ENCODE data around the gene ESR1. TPM values are rescaled to one million over a fixed set of nuclear protein-coding genes. Genes with fewer than 3 reads are reported as not detected.
A peak's percentile ranks its signal among the peaks of the same experiment; 100 is the strongest.

ESR1 gene
- total RNA-seq, 4 donors from 2014 or later, result 2.1 to 6.9 (median 5.2) TPM

DNA sequence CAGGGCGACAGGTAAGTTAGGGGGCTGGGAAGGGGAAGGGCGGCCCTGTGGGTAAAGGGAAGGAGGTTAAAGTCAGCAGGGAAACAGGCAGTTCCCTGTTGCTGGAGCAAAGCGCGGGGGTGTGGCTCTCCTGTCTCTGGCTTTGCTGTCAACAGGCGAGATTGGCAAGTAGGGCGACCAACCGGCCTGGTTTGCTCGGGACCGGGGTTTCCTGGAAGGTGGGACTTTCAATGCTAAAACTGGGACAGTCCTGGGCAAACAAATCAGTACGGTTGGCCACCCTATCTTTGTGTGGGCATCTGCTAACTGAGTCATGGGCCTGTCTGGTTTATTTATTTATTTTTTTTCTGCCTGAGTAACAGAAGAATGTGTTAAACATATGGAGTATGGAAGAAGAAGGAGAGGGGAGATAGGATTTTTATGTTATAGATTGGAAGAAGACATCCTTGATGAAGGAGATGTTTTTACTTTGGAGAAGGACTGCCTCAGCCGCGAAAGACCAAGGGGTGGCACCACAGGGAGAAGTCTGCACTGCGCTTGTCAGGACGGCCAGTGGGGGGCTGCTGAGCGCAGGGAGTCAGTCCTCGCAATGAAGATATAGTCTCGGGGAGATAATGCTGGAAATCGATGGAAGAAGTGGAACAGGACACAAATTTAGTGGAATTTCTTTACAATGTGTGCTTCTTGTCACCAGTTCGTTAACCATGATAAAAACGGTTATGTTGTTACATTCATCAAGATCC is 43.4 kb upstream of the ESR1 start:
- Histone ChIP-seq H3K4me1 (peaks cover 0 to 17% (median 3%) of the 10 kb centered on the region in 4 donors), H3K27ac (peak overlapping the region; percentile 21 to 85 (median 64)), H3K9me3 (no peaks in the 10 kb centered on the region), H3K27me3 (no peaks in the 10 kb centered on the region), H3K4me3 (peak overlapping the region; percentile 17 to 47 (median 26)), H3K36me3 (no peaks in the 10 kb centered on the region)
- 17 to 20% methylated on average over 20 of the region's 20 CpGs for WGBS, 2 donors
- TF ChIP-seq CTCF (IDR thresholded peaks at IDR 0.05) (peak; percentile 45 to 73 (median 63)), POLR2A (IDR thresholded peaks at IDR 0.05) (no peak), EP300 (IDR thresholded peaks at IDR 0.05) (peak; percentile 19 to 61)
- peak; percentile 90 to 91 for DNase-seq (ENCODE audit: low spot score in 2 of 2)

DNA sequence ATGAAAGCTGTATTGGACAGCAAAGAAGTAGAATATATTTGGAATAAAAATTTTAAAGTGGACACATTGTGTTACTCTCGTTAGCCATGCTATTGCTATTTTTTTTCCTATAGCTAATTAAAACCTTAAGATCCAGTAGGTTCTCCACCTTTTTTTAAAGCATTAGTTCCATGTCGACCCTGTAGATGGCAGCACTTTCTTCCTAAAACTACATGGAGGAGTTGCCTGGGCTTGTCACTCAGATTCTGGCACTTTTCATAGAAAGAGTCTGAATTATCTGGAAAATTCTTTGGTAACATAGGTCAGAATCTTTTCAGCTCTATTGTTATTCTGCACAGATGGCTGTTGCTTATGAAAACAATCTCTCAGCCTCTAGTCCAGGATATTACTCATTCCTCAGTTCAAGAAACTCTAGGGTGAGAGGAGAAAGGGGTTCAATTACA is 42.0 kb upstream of the ESR1 start:
- no peaks in the 10 kb centered on the region for H3K9me3 ChIP-seq
- no peaks in the 10 kb centered on the region for H3K36me3 ChIP-seq
- TF ChIP-seq EP300 (IDR thresholded peaks at IDR 0.05) (peak in 1 of 2 donors; percentile 20), POLR2A (IDR thresholded peaks at IDR 0.05) (no peak), CTCF (IDR thresholded peaks at IDR 0.05) (peak; percentile 68 to 77 (median 72))
- DNase-seq (ENCODE audit: low spot score in 2 of 2), result peak in 1 of 2 donors; percentile 89
- 0 to 2% methylated on average over 2 of the region's 2 CpGs for WGBS, 2 donors
- H3K27me3 ChIP-seq, result no peaks in the 10 kb centered on the region
- peaks cover 0 to 17% (median 3%) of the 10 kb centered on the region in 4 donors for H3K4me1 ChIP-seq
- H3K27ac ChIP-seq, result no peak overlapping the region
- H3K4me3 ChIP-seq, result no peak overlapping the region

DNA sequence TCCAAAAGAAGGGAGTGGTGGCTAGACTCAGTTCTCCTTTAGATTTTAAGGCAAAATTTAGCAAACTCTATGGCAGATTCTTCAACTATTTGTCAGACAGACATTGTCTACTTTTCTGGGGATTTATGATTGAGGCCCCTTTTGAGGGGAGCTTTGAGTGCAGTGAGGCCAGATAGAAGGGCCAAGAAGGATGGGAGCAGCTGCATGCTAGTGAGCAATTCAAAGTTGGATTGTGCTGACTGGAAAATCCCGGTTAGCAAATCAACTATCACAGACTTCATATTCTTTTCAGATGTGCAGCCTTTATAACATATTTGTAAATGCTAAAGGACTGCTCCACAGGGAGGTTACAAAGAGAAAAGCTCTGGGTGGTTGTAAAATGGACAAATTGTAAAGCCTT is 35.0 kb upstream of the ESR1 start:
- no peak for DNase-seq (ENCODE audit: low spot score in 2 of 2)
- TF ChIP-seq POLR2A (IDR thresholded peaks at IDR 0.05) (no peak), CTCF (IDR thresholded peaks at IDR 0.05) (no peak), EP300 (IDR thresholded peaks at IDR 0.05) (no peak)
- Histone ChIP-seq H3K27ac (no peak overlapping the region), H3K4me3 (no peak overlapping the region), H3K27me3 (no peaks in the 10 kb centered on the region), H3K36me3 (no peaks in the 10 kb centered on the region), H3K4me1 (no peaks in the 10 kb centered on the region), H3K9me3 (no peaks in the 10 kb centered on the region)
- 43 to 75% methylated on average over 1 of the region's 1 CpG for WGBS, 2 donors

DNA sequence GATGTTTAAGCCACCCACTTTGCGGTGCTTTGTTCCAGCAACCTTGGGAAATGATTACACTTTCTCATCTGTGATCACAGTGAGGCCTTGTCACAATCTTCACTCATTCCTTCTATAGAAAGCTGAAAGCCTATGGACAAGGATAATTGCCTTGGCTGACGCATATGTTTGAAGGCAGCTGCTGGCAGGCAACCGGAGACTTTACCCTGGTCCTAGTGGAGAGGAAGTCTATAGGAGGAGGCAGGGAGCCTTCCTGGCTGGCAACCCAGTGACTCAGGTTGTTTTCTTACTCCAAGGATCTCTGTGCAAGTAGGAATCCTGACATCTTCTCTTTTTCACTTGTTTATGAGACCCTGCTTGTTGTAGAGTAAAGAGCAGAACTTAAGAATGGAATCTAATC is 34.1 kb upstream of the ESR1 start:
- no peaks in the 10 kb centered on the region for H3K9me3 ChIP-seq
- H3K4me3 ChIP-seq, result no peak overlapping the region
- no peak for DNase-seq (ENCODE audit: low spot score in 2 of 2)
- no peaks in the 10 kb centered on the region for H3K4me1 ChIP-seq
- H3K27me3 ChIP-seq, result no peaks in the 10 kb centered on the region
- H3K36me3 ChIP-seq, result no peaks in the 10 kb centered on the region
- 85 to 87% methylated on average over 3 of the region's 3 CpGs for WGBS, 2 donors
- H3K27ac ChIP-seq, result no peak overlapping the region
- no peak for TF ChIP-seq EP300 (IDR thresholded peaks at IDR 0.05)
- no peak for TF ChIP-seq POLR2A (IDR thresholded peaks at IDR 0.05)
- no peak for TF ChIP-seq CTCF (IDR thresholded peaks at IDR 0.05)

GRCh38 chr6:151782560-151782959 is 24.9 kb upstream of the ESR1 start:
- H3K4me1 ChIP-seq, result no peaks in the 10 kb centered on the region
- H3K9me3 ChIP-seq, result peaks cover 0 to 7% (median 0%) of the 10 kb centered on the region in 4 donors
- 72 to 78% methylated on average over 2 of the region's 2 CpGs for WGBS, 2 donors
- no peak overlapping the region for H3K27ac ChIP-seq
- no peaks in the 10 kb centered on the region for H3K36me3 ChIP-seq
- H3K27me3 ChIP-seq, result no peaks in the 10 kb centered on the region
- no peak for TF ChIP-seq POLR2A (IDR thresholded peaks at IDR 0.05)
- H3K4me3 ChIP-seq, result no peak overlapping the region
- DNase-seq (ENCODE audit: low spot score in 2 of 2), result no peak

All from tibial nerve (tissue), 4 donors.